GM19372 (cell line): ENCODE measurements around the gene CYGB.
"Not testable (repeated sequence)": the region's sequence is repeated elsewhere in the genome, so short reads cannot be mapped to it uniquely, and the experiment has no call there.

Source experiments
- ATAC-seq: cut with Tn5 transposase; IDR thresholded peaks from one replicate; pipeline ENCODE4 v1.9.1; 2021; ENCODE audit warnings: mild to moderate bottlenecking, low read depth, moderate library complexity; ENCODE audit not compliant: unreplicated experiment

The CYGB gene

DNA sequence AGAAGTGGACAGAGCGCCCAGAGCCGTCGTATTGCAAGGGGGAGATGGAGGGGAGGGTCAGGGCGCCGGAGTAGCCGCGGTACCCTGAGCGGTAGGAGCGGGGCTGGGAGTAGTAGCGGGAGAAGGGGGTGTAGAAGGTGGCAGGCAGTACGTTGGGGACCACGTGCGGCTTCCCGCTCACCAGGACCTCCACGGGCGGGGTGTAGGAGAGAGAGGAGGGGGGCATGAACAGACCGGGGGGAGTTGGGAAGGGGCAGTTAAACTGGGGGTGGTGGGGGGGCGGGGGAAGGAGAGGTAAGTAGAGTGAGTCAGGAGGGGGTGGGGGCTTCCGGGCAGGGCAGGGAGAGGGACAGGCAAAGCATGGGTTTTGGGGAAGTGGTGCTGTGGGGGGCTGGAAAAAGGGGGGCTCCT lies 31.3 kb upstream of the CYGB start:
- ATAC-seq = no peak

DNA sequence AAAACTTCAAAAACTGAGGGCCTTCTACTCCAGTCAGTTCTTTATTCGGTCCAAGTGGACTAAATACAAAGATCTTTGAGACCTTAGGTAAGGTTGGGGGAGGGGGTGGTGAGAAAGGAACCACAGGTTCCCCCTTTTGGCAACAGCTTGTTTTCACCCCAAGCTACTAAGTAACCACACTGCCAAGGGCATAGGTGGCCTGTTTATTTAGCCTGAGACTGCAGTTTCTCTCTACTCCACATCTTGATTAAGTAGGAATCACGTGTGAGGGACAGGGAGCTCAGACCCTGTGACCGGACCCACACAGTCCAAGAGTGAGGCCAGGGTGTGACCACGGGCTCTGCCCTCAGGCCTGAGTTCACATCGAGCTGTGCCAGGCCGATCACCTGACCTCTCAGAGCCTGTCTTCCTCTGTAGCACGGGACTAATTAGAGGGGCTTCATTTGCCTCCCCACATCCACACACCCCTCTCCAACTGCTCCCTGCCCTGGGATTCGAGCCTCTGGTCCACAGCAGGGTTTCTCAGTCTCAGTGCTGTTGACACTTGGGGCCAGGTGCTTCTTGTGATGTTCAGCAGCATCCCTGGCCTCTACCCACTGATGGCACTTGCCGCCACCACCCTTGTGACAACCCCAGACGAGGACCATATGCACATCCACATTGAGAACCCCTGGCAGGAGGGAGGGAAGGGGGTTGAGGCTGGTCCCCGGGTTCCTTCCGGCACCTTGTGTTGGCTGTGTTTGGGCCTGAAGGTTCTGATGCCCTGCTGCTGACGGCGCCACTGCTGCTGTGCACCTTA lies 30.3 kb upstream of the CYGB start:
- no peak for ATAC-seq

DNA sequence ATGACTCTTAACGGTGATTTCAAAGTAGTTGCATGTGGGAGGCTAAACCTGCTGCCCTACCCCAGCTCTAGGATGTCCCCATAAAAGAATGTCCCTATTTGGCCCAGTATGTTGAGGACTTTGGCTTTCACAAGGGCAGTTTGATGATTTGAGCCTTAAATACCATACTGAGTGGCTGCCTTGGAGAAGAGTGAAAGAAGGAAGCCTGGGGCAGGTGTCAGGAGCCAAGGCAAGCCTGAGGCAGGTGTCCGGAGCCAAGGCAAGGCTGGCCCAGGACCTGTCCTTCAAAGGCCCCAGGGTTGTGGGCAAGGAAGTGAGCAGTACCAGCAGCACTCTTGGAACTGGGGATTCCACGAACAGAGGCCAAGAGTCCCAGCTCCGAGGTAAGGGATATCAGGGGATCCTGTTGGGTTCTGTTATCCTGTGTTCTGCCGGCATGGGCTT lies 29.5 kb upstream of the CYGB start:
- no peak for ATAC-seq

DNA sequence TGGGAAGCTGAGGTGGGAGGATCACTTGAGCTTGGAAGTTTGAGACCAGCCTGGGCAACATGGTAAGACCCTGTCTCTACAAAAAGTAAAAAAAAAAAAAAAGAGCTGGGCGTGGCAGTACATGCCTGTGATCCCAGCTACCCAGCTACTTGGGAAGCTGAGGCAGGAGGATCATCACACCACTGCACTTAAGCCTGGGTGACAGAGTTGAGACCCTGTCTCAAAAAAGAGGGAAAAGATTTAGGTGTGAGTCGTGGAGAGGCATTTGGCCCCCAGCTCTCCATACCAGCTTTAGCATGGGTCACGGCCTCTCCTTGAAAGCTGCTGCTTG lies 29.1 kb upstream of the CYGB start:
- no peak for ATAC-seq

DNA sequence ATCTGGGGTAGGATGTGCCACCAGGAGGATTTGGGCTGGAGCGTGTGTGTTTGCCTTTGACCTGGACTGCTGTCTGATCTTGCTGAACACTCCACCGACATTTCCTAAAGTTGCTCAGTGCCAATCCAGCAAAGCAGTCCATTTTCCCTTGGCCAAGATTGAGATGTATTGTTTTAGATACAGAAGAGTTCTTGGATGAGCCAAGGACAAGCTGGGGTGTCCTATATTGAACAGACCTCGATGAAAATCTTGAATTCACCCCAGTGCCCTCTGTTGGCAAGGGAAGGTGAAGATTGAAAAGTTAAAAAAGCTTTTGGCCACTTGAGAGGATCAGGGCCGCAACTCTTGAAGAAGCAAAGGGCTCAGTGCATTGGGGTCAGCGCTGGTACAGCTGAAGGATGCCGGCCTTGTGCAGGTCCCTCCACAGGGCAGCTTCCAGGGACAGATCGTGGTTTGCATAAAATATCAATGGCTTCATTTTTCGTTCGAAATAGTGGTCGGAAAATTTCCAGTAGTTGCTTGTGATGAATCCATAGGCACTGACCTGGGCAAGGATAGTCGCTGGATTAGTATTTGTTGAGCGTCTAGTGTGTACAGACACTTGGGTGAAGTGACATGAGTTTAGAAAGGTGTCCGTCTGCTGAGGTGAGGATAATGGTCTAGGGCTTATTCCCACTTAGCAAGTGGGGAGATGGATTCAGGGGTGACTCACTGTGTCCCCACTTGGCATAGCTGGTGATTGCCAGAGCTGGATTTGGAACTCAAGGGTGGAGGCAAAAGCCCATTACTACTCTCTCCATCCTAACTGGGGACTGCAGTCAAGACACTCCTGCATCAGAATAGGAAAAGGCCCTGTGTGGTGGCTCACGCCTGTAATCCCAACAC lies 28.5 kb upstream of the CYGB start:
- ATAC-seq = no peak

DNA sequence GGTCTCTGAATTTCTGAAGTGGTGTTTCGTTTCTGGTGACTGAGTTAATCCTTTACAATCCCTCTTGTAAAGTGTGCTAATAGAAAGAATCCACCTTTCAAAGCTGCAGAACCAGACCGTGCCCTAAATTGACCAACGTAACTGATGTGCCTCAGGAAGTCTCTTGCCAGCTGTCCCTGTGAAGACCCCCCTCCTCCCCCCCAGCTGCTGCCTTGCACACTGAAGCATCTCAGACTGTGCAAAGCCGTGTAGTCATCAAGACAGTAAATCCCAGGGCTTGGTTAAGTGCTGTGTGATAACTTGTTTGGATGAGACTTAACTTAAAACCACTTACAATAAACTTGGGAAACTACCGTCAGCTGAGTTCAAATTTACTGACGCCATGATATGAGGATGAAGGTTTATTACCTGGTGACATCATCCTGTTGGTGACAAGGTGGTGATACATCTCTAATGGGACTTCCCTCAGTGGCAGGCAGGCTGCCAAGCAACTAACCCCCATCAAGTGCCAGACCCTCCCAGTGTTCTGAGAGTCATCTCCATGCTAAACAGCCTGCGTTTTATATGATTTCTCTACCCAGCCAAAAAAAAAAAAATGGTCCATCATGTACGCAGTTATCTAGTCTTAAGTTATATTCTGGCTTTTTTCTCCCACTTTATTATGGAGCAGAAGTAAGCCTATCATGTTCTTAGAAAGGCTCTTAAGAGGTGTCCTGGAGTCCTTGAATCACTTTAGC lies 27.6 kb upstream of the CYGB start:
- ATAC-seq = not testable (repeated sequence)

DNA sequence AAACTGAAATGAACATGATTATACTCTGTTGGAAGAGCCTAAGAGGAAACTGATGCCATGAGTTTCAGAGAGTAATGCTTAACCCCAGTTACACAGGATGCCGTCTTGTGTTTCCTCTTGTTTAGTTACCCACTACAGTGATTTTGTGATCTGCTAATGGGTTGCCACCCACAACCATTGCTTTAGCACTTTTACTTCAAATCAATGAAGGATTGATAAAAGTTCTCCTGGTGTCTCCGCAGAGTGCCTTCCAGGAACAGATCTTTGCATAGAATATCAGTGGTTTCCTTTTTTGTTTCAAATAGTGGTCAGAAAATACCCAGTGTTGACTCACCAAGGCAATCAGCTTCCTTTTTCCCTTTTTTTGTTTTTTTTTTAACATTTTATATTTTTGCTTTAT lies 25.9 kb upstream of the CYGB start:
- not testable (repeated sequence) for ATAC-seq

DNA sequence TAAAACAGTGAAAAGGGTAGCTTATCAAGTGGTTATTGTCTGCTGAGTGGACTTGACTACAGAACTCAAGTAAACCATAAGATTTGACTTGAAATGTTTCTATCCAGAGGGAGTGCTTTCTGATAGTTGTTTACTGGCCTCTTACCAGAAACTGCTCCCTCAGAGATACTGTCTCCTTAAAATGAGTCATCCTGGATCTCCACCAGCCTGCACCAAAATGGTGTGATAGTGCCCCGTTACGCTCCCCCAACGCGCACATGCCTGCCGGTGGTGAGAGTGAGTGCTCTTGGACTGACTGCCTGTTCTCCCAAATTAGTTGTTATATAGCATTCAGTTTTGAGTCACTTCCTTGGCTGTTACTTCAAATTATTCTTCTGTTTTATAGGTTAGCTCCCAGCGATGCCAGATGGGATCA lies 25.2 kb upstream of the CYGB start:
- no peak for ATAC-seq

DNA sequence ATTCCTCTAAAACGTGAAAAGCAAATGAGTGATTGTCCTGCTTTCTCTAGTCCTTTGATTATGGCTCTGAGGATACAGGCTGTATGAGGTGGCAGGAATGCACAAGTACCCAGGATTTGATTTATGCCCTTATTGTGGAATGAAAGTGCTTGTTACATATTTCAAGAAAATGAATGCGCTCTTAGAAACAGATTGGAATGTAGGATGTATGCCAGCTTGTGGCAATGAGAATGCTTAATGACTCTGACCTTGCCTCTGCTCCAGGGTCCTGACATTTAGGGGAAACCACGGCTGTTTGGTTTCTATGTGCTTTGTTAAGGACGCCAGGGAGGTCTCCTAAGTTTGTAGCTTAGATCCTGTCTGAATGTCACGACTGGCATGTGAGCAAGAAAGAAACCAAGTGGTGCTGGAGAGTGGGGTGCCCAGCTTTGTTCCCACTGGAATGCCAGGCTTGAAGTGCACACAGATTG lies 24.3 kb upstream of the CYGB start:
- no peak for ATAC-seq

DNA sequence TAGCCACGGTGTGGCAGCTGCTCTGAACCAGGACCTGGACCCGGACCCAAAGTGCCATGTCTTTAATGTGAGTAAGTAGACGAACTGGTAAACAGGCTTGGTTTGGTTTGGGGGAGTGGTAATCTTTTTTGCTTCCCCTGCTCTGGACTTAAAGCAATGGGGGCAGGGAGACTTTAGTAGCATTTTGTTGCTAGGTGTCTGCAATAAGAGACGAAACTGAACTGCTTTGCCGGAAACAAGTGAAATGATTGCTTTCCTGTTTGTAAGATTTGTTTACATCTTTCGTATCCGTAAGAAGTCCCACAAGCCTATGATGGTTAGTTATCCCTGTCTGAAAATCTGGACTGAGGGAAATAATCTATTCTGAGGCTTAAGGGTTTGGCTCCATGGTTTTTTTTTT lies 23.8 kb upstream of the CYGB start:
- no peak for ATAC-seq

DNA sequence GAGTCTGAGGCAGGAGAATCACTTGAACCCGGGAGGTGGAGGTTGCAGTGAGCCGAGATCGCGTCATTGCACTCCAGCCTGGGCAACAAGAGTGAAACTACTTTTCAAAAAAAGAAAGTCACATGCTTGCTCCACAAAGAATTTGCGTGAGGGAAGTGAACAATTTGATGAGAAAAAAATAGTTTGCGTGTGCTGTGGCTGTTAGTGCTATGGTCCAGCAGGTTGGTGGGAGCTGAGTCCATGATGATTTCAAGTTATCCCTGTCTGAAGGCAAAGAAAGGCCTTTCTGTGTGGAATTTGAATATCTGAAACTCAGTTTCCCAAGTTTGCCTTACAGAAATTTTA lies 23.3 kb upstream of the CYGB start:
- no peak for ATAC-seq

DNA sequence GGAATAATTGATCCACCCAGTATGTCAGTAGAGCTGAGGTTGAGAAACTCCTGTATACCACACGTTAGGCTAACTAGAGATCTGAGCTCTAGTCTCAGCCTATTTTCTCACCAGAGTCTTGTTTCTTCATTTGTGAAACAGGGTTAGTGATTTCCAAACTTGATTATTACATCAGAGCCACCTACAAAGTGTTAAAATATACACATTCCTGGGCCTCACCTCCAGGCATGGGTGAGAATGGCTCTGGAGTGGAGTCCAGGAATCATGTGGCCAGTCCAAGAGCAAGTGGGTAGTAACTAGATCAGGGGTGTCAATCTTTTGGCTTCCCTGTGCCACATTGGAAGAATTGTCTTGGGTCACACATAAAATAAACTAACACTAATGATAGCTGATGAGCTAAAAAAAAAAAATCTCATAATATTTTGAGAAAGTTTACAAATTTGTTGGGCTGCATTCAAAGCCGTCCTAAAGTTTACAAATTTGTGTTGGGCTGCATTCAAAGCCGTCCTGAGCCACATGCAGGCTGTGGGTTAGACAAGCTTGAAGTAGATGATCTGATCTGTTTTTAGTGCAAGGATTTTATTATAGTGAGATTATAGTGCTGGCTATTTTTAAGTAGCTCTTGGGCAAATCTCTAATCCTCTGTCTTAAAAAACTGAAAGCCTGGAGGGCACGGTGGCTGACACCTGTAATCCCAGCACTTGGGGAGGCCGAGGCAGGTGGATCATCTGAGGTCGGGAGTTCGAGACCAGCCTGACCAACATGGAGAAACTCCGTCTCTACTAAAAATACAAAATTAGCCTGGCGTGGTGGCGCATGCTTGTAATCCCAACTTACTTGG lies 22.7 kb upstream of the CYGB start:
- ATAC-seq = no peak

DNA sequence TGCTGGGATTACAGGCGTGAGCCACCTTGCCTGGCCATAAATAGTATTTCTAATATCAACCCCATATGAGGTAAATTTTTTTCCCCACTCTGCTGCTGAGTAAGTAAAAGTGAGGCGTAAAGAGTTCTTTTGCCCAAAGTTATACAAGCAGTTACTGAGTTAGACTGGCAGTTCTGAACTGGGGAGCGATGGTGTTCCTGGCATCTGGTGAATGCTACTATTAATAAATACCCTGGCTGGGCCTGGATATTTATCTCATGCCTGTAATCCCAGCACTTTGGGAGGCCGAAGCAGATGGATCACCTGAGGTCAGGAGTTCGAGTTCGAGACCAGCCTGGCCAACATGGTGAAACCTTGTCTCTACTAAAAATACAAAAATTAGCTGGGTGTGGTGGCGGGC lies 22.0 kb upstream of the CYGB start:
- not testable (repeated sequence) for ATAC-seq

DNA sequence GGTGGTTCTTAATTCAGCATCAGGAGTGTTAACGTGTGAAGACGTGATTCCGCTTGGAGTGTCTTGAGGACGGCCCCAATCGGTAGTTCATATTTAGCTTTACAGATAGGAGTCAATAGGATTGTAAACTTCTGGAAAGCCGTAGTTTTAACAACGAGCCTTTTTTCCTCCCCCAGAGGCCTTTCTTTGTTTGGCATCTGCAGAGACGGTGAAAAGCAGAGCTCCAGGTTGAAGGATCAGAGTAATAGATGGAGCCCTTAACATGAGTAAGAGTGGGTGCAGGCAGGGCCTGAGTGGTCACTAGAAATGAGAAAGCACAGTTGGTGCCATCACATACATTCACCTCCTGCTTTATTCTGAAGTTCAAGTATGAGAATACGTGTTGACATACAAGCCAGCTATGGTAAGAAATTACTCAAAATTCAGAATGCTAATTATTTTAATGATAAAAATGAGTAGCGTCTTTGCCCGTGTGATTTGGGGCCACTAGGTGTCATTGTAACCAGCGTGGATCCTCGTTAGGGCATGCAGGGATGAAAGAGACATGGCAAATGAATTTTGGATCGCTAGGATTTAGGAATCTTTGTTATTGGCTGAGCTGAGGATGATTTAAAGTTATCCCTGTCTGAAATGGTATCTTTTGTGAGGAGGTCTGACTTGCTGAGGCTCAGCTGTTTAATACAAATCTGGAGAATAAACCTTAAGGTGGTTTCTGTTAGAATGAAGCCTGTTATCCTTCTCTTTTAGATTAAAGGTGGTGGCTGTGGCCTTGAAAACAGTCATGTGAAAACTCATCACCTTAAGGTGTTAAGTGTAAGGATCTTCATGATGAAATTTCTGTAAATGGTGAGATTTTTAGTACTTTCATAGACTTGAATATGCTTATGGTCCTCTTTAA lies 20.9 kb upstream of the CYGB start:
- no peak for ATAC-seq

DNA sequence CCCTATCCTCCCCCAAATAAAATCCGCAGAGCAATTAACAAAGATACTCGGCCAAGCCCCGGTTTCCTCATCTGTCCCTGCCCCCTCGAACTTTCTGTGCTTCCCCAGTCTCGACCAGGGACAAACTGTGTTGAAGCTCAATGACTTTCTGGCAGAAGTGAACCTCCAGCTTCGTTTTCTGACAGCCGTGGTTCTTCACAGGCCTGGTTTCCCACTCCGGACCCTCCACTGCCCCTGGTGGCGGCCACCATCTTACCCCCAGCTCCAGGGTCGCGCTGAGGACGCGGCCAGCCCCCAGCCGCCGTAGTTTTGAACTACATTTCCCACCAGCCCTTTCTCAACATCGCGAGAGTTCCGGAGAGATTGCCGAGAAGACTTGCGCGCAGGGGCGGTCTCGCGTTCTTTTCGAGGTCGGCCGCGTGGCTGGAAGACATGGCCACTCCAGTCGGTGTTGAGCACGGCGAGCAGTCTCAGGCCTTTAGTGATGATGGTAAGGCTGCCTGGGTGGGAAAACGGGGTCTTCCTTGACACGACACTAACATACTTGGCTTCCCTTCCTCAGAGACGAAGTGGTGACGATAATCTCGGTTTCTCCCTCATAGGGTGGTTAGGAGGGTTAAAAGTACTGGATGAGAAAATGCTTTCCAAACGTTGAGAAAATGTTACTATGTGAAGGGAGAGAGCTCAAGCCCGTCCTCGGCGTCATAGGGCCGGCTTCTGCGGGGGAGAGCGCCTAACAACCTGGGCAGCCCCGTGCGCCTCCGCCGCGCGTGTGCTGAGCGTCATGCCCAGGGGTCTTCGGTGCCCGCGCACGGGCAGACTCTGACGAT lies 20.1 kb upstream of the CYGB start:
- ATAC-seq = peak; percentile 86

DNA sequence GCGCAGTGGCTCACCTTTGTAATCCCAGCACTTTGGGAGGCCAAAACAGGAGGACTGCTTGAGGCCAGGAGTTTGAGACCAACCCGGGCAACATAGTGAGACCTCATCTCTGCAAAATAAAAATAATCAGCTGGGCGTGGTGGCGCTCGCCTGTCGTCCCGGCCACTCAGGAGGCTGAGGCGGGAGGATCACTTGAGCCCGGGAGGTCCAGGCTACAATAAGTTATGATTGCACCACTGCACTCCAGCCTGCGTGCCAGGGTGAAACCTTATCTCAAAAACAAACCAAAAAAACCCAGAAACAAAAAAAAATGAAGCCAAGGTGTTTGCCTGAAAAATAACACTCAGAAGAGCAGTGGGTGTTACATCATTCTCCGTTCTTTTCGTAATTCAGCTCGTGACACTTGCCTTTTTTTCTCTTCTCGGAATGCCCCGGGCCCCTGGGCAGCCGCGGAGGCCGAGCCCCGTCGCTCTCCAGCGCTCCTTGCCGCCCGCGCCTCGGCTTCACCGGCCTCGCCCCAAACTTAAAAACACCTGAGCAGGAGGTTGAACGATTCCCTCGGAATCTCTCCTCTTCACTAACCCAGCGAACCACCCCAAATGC lies 19.4 kb upstream of the CYGB start:
- ATAC-seq = no peak

DNA sequence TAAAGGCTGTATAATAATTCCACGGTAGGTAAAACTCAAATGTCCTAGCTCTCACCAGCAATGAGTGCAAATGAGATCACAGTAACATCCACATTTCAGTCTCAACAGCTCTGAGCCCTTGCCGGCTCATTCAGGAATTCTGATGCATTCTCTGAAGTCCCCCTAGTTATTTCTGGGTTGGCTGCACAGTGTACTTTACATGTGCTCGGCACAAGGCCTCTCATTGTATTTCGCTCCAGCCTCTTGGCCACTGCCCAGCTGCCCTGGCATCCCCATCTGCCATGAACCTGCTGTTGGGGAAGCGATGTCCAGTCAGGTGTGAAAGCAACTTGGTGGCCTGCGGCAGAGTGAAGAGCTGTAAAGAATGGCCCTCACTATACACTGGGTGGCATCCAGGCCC lies 16.6 kb upstream of the CYGB start:
- ATAC-seq = no peak
